GM12801 (cell line): ENCODE data around the gene AKAP1.

ENCODE experiments used
- TF ChIP-seq, protein P1 (sequence below): IDR thresholded peaks from one replicate; pipeline ENCODE4 v1.5.1; 2011; ENCODE audit warnings: control low read depth; ENCODE audit not compliant: insufficient read length; ENCODE audit errors: extremely low read depth

AKAP1 gene

DNA sequence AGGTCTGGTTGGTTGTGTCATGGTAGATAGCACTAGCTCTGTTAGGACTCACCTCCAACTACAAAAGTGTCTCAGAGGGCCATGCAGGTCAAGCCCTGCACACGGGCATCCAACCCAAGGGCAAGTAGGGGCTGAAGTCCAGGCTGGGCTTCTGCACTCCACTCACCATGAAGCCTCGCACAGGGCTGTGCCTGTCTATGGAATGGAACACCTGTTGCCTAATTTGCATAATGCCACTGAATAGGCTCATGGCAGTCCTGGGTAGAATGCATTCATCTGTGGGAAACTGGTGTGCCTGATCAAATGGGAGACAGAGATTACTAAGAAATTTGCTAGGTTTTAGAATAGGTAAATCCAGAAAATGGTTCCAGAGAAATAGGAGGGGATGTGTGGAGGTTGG, 8.0 kb upstream of the AKAP1 start:
- TF ChIP-seq, protein P1, sequence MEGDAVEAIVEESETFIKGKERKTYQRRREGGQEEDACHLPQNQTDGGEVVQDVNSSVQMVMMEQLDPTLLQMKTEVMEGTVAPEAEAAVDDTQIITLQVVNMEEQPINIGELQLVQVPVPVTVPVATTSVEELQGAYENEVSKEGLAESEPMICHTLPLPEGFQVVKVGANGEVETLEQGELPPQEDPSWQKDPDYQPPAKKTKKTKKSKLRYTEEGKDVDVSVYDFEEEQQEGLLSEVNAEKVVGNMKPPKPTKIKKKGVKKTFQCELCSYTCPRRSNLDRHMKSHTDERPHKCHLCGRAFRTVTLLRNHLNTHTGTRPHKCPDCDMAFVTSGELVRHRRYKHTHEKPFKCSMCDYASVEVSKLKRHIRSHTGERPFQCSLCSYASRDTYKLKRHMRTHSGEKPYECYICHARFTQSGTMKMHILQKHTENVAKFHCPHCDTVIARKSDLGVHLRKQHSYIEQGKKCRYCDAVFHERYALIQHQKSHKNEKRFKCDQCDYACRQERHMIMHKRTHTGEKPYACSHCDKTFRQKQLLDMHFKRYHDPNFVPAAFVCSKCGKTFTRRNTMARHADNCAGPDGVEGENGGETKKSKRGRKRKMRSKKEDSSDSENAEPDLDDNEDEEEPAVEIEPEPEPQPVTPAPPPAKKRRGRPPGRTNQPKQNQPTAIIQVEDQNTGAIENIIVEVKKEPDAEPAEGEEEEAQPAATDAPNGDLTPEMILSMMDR, result no peak

DNA sequence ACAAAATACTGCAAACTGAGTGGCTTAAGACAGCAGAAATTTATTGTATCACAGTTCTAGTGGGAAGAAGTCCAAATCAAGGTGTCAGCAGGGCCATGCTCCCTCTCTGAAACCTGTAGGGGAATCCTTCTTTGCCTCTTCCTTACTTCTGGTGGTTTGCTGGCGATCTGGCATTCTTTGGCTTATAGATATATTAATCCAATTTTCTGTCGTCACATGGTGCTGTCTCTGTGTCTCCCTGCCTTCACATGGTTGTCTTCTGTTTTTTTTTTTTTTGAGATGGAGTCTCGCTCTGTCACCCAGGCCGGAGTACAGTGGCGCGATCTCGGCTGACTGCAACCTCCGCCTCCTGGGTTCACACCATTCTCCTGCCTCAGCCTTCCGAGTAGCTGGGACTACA, 6.8 kb upstream of the AKAP1 start:
- TF ChIP-seq, protein P1, result no peak

DNA sequence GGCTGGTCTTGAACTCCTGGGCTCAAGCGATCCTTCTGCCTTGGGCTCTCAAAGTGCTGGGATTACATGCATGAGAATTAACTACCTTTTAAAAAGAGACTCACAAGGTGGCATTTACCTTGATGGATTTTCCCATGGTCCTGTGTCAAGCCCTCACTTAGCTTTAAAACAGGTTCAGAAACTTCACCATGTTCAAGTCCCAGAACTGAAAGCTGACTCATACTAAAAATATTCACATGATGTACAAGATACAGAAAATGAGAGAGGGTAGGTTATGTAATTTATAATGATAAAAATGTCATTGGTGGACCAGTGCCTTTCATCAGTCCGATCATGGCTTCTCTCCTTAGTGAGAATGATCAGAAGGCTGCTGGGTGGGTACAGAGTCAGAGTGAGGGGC, 4.3 kb upstream of the AKAP1 start:
- TF ChIP-seq, protein P1, result no peak

DNA sequence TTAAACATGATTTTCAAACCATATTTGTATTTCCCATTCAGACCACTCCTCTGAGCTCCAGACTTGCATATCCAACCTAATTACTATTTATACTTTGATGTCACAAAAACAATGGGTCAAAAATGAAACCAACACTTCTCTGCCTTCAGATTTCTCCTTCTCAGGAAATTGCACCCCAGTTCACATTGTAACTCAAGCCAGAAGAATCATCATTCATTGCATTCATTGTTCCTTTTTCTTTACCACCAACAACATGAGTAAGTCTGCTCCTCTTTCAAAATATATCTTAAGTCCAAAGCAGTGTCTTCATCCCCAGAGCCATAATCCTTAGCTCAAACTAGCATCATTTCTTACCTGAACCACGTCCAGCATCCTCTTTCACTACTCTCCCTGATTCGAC, 2.6 kb upstream of the AKAP1 start:
- TF ChIP-seq, protein P1, result no peak

DNA sequence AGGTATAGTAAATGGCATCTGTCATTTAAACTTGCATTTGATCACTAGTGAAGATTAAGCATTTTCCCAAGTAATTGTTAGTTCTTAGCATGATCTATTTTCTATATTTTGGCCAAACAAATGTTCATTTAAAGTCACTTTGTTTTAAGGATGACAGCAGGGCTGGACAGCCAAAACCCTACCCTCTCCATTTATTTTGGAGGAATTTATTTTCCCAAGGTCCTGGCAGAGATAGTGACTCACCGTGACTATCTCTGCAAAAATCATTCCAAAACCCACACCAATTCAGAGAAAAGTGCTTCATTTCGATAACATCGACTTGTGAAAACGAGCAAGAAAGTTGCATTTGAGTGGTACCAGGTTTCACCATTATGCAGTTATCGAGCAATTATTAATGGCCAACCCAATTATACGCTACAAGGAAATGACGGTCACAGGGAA, 665 bp upstream of the AKAP1 start:
- TF ChIP-seq, protein P1, result no peak

DNA sequence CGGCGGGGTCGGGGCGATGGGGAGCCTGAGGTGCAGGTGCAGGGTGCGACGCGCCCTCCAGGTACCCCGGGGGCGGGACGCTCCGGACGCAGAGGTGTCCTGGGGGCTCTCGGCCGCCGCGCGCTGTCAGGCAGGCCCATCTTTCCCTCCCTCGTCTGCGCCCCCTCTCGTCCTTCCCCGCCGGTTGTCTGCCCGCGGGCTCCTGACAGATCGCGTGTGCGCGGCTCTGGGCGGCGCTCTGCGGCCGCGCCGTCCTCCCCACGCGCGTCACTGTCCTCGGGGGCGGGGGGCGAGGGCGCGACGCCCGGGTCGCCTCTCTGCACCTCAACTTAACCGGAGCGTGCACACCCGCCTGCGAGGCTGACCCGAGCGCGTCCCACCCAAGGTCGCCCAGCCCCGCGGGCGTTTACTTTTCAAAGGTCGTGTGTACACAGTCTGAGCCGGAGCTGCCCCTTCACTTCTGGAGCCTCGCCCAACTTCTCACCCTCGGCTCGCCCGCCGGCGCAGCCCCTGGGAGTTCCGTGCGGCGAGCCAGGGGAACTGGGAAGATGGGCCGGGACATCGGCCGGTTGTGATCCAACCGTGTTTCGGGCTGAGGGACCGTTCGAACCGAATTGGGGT, 512 bp downstream of the AKAP1 start:
- TF ChIP-seq, protein P1, result no peak

DNA sequence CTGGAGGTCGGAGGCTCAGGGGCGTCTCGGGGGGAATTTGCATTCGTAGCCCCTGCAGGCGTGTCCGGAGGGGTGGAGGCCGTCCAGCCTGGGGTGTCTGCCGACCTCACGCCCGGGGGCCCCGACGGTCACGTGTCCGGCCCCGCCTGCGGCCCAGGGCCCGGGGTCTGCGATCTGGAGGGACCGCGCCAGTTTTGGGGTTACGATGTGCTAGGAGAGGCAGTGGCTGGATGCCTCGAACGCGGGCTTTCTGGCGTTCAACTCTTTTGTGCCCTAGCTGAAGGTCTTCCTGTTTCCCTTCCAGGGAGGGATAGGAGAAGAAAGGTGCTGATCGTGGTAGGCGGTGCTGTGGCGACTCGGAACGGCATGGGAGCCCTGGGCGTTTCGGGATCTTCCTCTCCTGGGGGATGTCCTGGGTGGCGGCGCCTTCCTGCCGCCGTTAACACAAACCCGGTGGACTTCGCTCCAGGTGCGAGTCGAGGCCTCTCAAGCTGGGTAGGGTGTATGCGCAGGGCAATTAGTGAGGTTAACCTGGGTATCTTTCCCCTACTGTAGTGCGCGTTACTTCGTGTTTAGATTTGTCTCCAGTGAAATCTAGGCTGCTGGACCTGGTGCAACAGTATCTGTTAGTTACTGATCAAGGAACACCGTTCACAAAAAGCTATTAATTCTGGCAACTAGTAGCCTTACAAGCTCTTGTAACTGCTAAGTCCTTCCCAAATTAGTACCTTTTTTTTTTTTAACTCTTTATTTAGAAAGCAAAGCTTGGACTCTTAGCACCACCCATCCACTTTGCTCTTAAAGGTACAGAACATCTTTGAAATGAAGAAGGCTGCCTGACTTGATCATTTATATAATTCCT, 1.3 kb downstream of the AKAP1 start:
- TF ChIP-seq, protein P1, result no peak
